BJ (cell line): Measurements from ENCODE around the gene PPIF. TPM values are rescaled to one million over a fixed set of nuclear protein-coding genes. Genes with fewer than 3 reads are reported as not detected.
A peak's percentile ranks its signal among the peaks of the same experiment; 100 is the strongest.

Experiments
- CTCF ChIA-PET: fragments of 350-600 bp; formaldehyde crosslinking; extraction: SDS; loops from one replicate; lab custom pipeline; 2021; ENCODE audit warnings: antibody characterized with exemption, inconsistent platforms; lab: Yijun Ruan, JAX
- POLR2A ChIA-PET: fragments of 300-600 bp; sonication (Branson Sonifier 250); formaldehyde crosslinking; extraction: SDS; loops from one replicate; lab custom pipeline; 2021; ENCODE audit warnings: antibody characterized with exemption; lab: Charles Lee
- DNase-seq: peaks from one replicate; pipeline ENCODE4 v3.0.0-alpha.2; 2011; ENCODE audit warnings: low read depth
- H3K27me3 ChIP-seq: 2 replicates; pipeline ENCODE4 v1.6.0; 2011; ENCODE audit warnings: low read length; ENCODE audit not compliant: control insufficient read depth, insufficient read depth
- H3K36me3 ChIP-seq: 2 replicates; pipeline ENCODE4 v1.5.1; 2011; ENCODE audit warnings: low read length; ENCODE audit not compliant: control insufficient read depth, insufficient read depth
- H3K4me3 ChIP-seq: 2 replicates; pipeline ENCODE4 v1.5.1; 2011; ENCODE audit warnings: low read depth, mild to moderate bottlenecking, control low read depth, low read length
- CTCF ChIP-seq: IDR thresholded peaks from 2 replicates; pipeline ENCODE4 v1.5.1; 2011; ENCODE audit warnings: low read depth, mild to moderate bottlenecking, control low read depth, inconsistent platforms, low read length, moderate library complexity; ENCODE audit not compliant: insufficient read depth
- polyA plus RNA-seq: library from polyadenylated mRNA; depleted of rRNA; stranded (reverse); fragments of >200 nt; gene quantifications from 2 replicates; pipeline ENCODE4 v1.2.3, GENCODE V29; 2011

The PPIF gene
- polyA plus RNA-seq, 1 experiment, result 73.9 TPM

- Histone ChIP-seq H3K4me3 (no peak overlapping the region), H3K27me3 (no peaks in the 10 kb centered on the region), H3K36me3 (peaks cover 3% of the 10 kb centered on the region)
- no peak for DNase-seq
- ChIA-PET CTCF (interaction anchor here (0.6 kb wide), 1 partner anchor 55 kb away, joined by 3 read pairs; no protein-coding TSS in a partner anchor), POLR2A (no interaction called here)
- no peak for TF ChIP-seq CTCF
These were observed 28.0 kb upstream of the PPIF start for GRCh38 chr10:79319115-79319771.

GRCh38 chr10:79320316-79320715, 27.0 kb upstream of the PPIF start:
- CTCF ChIA-PET, result interaction anchor here (1.0 to 1.3 kb wide), 3 partner anchors 14 to 59 kb away, joined by 3 read pairs; no protein-coding TSS in a partner anchor
- Histone ChIP-seq H3K4me3 (no peak overlapping the region), H3K36me3 (no peaks in the 10 kb centered on the region), H3K27me3 (no peaks in the 10 kb centered on the region)
- no peak for TF ChIP-seq CTCF
- POLR2A ChIA-PET, result no interaction called here
- DNase-seq, result no peak

- H3K4me3 ChIP-seq, result no peak overlapping the region
- no peaks in the 10 kb centered on the region for H3K36me3 ChIP-seq
- no peaks in the 10 kb centered on the region for H3K27me3 ChIP-seq
- ChIA-PET CTCF (interaction anchor here (0.7 to 1.3 kb wide), 4 partner anchors 14 to 60 kb away, joined by 3 to 4 read pairs (median 3); no protein-coding TSS in a partner anchor), POLR2A (no interaction called here)
- peak; percentile 68 for DNase-seq
- no peak for TF ChIP-seq CTCF
These were observed 26.3 kb upstream of the PPIF start for GRCh38 chr10:79320820-79321493.

- Histone ChIP-seq H3K4me3 (no peak overlapping the region), H3K27me3 (no peaks in the 10 kb centered on the region), H3K36me3 (no peaks in the 10 kb centered on the region)
- CTCF ChIA-PET, result interaction anchor here (0.7 to 1.2 kb wide), 2 partner anchors 13 to 48 kb away, joined by 3 to 4 read pairs; no protein-coding TSS in a partner anchor
- POLR2A ChIA-PET, result no interaction called here
- TF ChIP-seq CTCF, result no peak
- no peak for DNase-seq
These were observed 25.8 kb upstream of the PPIF start for GRCh38 chr10:79321494-79321882.

- H3K27me3 ChIP-seq, result no peaks in the 10 kb centered on the region
- no peak for TF ChIP-seq CTCF
- DNase-seq, result no peak
- CTCF ChIA-PET, result interaction anchor here (0.7 to 1.4 kb wide), 4 partner anchors 26 to 119 kb away, joined by 3 to 4 read pairs (median 4); no protein-coding TSS in a partner anchor
- POLR2A ChIA-PET, result no interaction called here
- H3K4me3 ChIP-seq, result no peak overlapping the region
- no peaks in the 10 kb centered on the region for H3K36me3 ChIP-seq
These were observed 25.3 kb upstream of the PPIF start for GRCh38 chr10:79321951-79322350.
